ENCODE results near the gene ESYT2. TPM values are rescaled to one million over a fixed set of nuclear protein-coding genes. Genes with fewer than 3 reads are reported as not detected.
A peak's percentile ranks its signal among the peaks of the same experiment; 100 is the strongest.

The ESYT2 gene
- total RNA-seq, 4 donors from 2014 or later = 91.6 to 159 (median 100) TPM

GRCh38 chr7:158745057-158745715 is 84.1 kb downstream of the ESYT2 start:
- DNase-seq = no peak
- H3K4me1 ChIP-seq = no peaks in the 10 kb centered on the region
- H3K4me3 ChIP-seq = no peak overlapping the region
- intact Hi-C loops (cut with DNase I; ENCODE audit: low total_unique reads) = no loop called here
- H3K27ac ChIP-seq = no peak overlapping the region
- no peaks in the 10 kb centered on the region for H3K36me3 ChIP-seq
- H3K9me3 ChIP-seq = no peaks in the 10 kb centered on the region
- TF ChIP-seq CTCF (IDR thresholded peaks at IDR 0.05) (no peak), POLR2A (IDR thresholded peaks at IDR 0.05) (no peak)
- no peaks in the 10 kb centered on the region for H3K27me3 ChIP-seq

GRCh38 chr7:158744070-158744469 is 85.2 kb downstream of the ESYT2 start:
- no peaks in the 10 kb centered on the region for H3K36me3 ChIP-seq
- no peaks in the 10 kb centered on the region for H3K27me3 ChIP-seq
- intact Hi-C loops (cut with DNase I; ENCODE audit: low total_unique reads) = no loop called here
- no peak for DNase-seq
- no peak overlapping the region for H3K4me3 ChIP-seq
- no peak for TF ChIP-seq CTCF (IDR thresholded peaks at IDR 0.05)
- no peak for TF ChIP-seq POLR2A (IDR thresholded peaks at IDR 0.05)
- no peaks in the 10 kb centered on the region for H3K4me1 ChIP-seq
- H3K27ac ChIP-seq = no peak overlapping the region
- H3K9me3 ChIP-seq = no peaks in the 10 kb centered on the region

- no peaks in the 10 kb centered on the region for H3K9me3 ChIP-seq
- no peaks in the 10 kb centered on the region for H3K27me3 ChIP-seq
- no peak overlapping the region for H3K4me3 ChIP-seq
- no peak for DNase-seq
- no peak overlapping the region for H3K27ac ChIP-seq
- no peaks in the 10 kb centered on the region for H3K4me1 ChIP-seq
- intact Hi-C loops (cut with DNase I; ENCODE audit: low total_unique reads) = no loop called here
- H3K36me3 ChIP-seq = no peaks in the 10 kb centered on the region
- TF ChIP-seq POLR2A (IDR thresholded peaks at IDR 0.05) = no peak
- no peak for TF ChIP-seq CTCF (IDR thresholded peaks at IDR 0.05)
Measured at GRCh38 chr7:158743219-158743618, 86.1 kb downstream of the ESYT2 start.

GRCh38 chr7:158742065-158742821 is 87.1 kb downstream of the ESYT2 start:
- Histone ChIP-seq H3K27me3 (no peaks in the 10 kb centered on the region), H3K27ac (no peak overlapping the region), H3K36me3 (no peaks in the 10 kb centered on the region), H3K9me3 (no peaks in the 10 kb centered on the region), H3K4me3 (no peak overlapping the region), H3K4me1 (no peaks in the 10 kb centered on the region)
- DNase-seq = no peak
- no peak for TF ChIP-seq CTCF (IDR thresholded peaks at IDR 0.05)
- intact Hi-C loops (cut with DNase I; ENCODE audit: low total_unique reads) = no loop called here

- no peaks in the 10 kb centered on the region for H3K36me3 ChIP-seq
- no peak overlapping the region for H3K4me3 ChIP-seq
- TF ChIP-seq POLR2A (IDR thresholded peaks at IDR 0.05) (no peak), CTCF (IDR thresholded peaks at IDR 0.05) (no peak)
- DNase-seq = no peak
- no peaks in the 10 kb centered on the region for H3K9me3 ChIP-seq
- H3K27me3 ChIP-seq = no peaks in the 10 kb centered on the region
- H3K27ac ChIP-seq = peak overlapping the region; percentile 38 to 45
- H3K4me1 ChIP-seq = no peaks in the 10 kb centered on the region
- intact Hi-C loops (cut with DNase I; ENCODE audit: low total_unique reads) = no loop called here
Measured at GRCh38 chr7:158741294-158741666, 88.0 kb downstream of the ESYT2 start.

Data from uterus (tissue), 4 donors.